Measurements from ENCODE around the gene MST1R.

- TF ChIP-seq YY1 (IDR thresholded peaks at IDR 0.05; ENCODE audit: insufficient read depth, insufficient read length) (no peak), ZNF274 (IDR thresholded peaks at IDR 0.05; ENCODE audit: low read depth, low read length) (no peak)
Observed at GRCh38 chr3:49873623-49874022, 30.1 kb downstream of the MST1R start.
